RKO (cell line): ENCODE data around the gene FOXD1.
"Not testable (repeated sequence)": the region's sequence is repeated elsewhere in the genome, so short reads cannot be mapped to it uniquely, and the experiment has no call there.

Source experiments
- DNase-seq: peaks from one replicate; pipeline ENCODE4 v3.0.0-alpha.2; 2016; ENCODE audit warnings: low spot score

The FOXD1 gene

GRCh38 chr5:73464016-73464745 is 15.6 kb upstream of the FOXD1 start:
- no peak for DNase-seq

GRCh38 chr5:73460133-73460532 is 11.6 kb upstream of the FOXD1 start:
- no peak for DNase-seq

GRCh38 chr5:73459366-73459765 is 10.8 kb upstream of the FOXD1 start:
- DNase-seq: peak; percentile 25

- DNase-seq: not testable (repeated sequence)
These were observed 7.9 kb upstream of the FOXD1 start for GRCh38 chr5:73456462-73456861.

GRCh38 chr5:73454379-73455036 is 5.9 kb upstream of the FOXD1 start:
- DNase-seq: peak; percentile 81

GRCh38 chr5:73452215-73452614 is 3.6 kb upstream of the FOXD1 start:
- DNase-seq: no peak

GRCh38 chr5:73451224-73452130 is 2.9 kb upstream of the FOXD1 start:
- DNase-seq: peak; percentile 37

GRCh38 chr5:73450672-73451223 is 2.2 kb upstream of the FOXD1 start:
- no peak for DNase-seq

GRCh38 chr5:73450137-73450536 is 1.6 kb upstream of the FOXD1 start:
- no peak for DNase-seq

GRCh38 chr5:73447530-73448462 is 781 bp downstream of the FOXD1 start:
- peak; percentile 60 for DNase-seq

GRCh38 chr5:73446631-73447529 is 1.7 kb downstream of the FOXD1 start:
- peak; percentile 32 for DNase-seq

GRCh38 chr5:73445665-73446630 is 2.6 kb downstream of the FOXD1 start:
- DNase-seq: peak; percentile 28

- DNase-seq: no peak
These were observed 3.8 kb downstream of the FOXD1 start for GRCh38 chr5:73444499-73445438.

GRCh38 chr5:73443829-73444498 is 4.6 kb downstream of the FOXD1 start:
- no peak for DNase-seq

- no peak for DNase-seq
These were observed 5.5 kb downstream of the FOXD1 start for GRCh38 chr5:73442996-73443627.

GRCh38 chr5:73442231-73442811 is 6.3 kb downstream of the FOXD1 start:
- no peak for DNase-seq
